IPS-18a (cell line): ENCODE data around the gene AKAP13.

Source experiments
- H3K27ac ChIP-seq: one replicate; pipeline ENCODE4 v1.5.1; 2013; ENCODE audit warnings: low read length
- H3K27me3 ChIP-seq: one replicate; pipeline ENCODE4 v1.6.1; 2013; ENCODE audit warnings: mild to moderate bottlenecking, low read length; ENCODE audit not compliant: control insufficient read depth, insufficient read depth
- H3K36me3 ChIP-seq: one replicate; pipeline ENCODE4 v1.6.1; 2013; ENCODE audit warnings: low read depth, low read length; ENCODE audit not compliant: control insufficient read depth
- H3K4me1 ChIP-seq: one replicate; pipeline ENCODE4 v1.6.1; 2013; ENCODE audit warnings: low read depth, low read length; ENCODE audit not compliant: control insufficient read depth
- H3K4me3 ChIP-seq: one replicate; pipeline ENCODE4 v1.5.1; 2013; ENCODE audit warnings: low read length
- H3K9ac ChIP-seq: one replicate; pipeline ENCODE4 v1.6.1; 2013; ENCODE audit warnings: mild to moderate bottlenecking, low read length, moderate library complexity
- H3K9me3 ChIP-seq: one replicate; pipeline ENCODE4 v1.6.1; 2013; ENCODE audit warnings: low read depth, low read length; ENCODE audit not compliant: control insufficient read depth

Gene AKAP13

GRCh38 chr15:85491691-85492090, 111.3 kb downstream of the AKAP13 start:
- no peaks in the 10 kb centered on the region for H3K27me3 ChIP-seq
- no peaks in the 10 kb centered on the region for H3K9me3 ChIP-seq
- H3K4me1 ChIP-seq: peaks cover 16% of the 10 kb centered on the region
- no peaks in the 10 kb centered on the region for H3K36me3 ChIP-seq
- H3K4me3 ChIP-seq: no peak overlapping the region
- H3K9ac ChIP-seq: no peak overlapping the region
- H3K27ac ChIP-seq: no peak overlapping the region

- Histone ChIP-seq H3K4me3 (no peak overlapping the region), H3K27me3 (no peaks in the 10 kb centered on the region), H3K36me3 (no peaks in the 10 kb centered on the region), H3K9ac (no peak overlapping the region), H3K27ac (no peak overlapping the region), H3K9me3 (no peaks in the 10 kb centered on the region), H3K4me1 (peaks cover 17% of the 10 kb centered on the region)
Observed at GRCh38 chr15:85492406-85492805, 112.0 kb downstream of the AKAP13 start.

DNA sequence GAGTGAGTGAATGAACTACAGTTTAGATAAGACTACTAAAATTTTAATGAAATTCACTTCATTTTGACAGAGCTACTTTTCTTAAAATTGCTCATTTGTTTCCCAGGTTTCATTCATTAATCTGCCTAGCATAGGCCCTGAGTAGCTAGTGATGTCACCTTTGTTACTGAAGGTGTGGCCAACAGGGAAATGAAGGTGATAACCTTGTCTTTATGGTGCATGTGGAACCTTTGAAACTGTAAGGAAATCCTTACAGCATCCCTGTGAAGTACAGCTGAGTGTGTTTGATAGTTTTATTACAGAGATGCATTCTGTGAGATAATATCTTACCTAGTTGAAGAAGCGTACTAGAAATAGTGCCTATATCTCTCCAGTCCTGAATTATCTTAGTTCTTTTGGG, 112.9 kb downstream of the AKAP13 start:
- H3K4me1 ChIP-seq: peaks cover 17% of the 10 kb centered on the region
- no peak overlapping the region for H3K4me3 ChIP-seq
- H3K36me3 ChIP-seq: no peaks in the 10 kb centered on the region
- H3K9me3 ChIP-seq: no peaks in the 10 kb centered on the region
- no peak overlapping the region for H3K9ac ChIP-seq
- H3K27ac ChIP-seq: no peak overlapping the region
- H3K27me3 ChIP-seq: no peaks in the 10 kb centered on the region

DNA sequence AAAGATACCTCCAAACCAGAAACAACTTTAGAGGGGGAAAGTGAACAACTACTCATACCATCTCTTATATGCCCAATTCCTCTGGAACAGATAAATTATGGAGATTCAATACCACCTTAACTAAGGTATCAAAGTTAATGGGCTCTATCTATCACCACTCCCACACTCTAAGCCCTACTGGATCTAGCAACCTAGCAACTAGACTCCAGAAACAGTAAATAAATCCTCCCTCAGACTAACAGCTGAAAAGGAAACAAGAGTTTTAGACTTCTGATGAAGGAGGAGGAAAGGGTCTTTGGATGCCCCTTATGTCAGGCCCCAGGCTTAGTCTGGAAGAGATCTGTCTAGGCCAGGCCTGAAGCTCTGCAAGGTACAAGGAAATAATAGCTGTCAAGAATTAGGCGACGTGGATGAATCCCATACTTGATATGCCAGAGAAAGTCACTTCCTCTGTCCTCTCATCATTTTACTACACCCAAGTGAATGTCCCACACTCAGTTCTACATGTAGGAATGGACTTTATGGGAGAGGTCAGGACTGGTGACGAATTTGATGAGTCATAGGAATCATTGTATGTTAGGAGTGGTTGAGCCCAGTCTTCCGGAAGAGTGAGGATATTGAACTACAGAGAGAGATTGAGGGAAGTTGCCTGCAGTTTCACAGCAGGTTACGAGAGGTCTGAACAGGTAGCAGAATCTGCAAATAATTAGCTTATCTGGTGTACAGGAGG, 113.8 kb downstream of the AKAP13 start:
- no peak overlapping the region for H3K9ac ChIP-seq
- no peaks in the 10 kb centered on the region for H3K36me3 ChIP-seq
- H3K4me3 ChIP-seq: no peak overlapping the region
- H3K27ac ChIP-seq: no peak overlapping the region
- H3K4me1 ChIP-seq: peaks cover 20% of the 10 kb centered on the region
- no peaks in the 10 kb centered on the region for H3K9me3 ChIP-seq
- no peaks in the 10 kb centered on the region for H3K27me3 ChIP-seq

DNA sequence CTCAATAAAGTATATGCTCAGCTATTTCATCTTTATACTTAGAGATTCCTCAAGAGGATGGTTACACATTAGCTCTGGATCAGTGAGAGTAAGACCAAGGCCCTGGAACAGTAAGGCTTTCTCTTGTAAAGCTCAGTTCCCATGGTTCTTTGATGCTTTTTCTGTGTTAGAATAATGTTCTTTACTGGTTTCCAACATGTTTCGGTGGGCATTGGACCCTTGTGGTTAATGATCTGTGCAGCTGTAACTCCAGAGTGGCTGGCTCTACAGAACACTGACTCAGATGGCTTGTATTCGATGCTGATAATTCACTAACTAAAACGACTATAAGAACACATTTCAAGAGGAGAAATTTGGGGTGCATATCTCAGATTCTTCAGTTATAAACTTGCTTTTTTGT, 114.7 kb downstream of the AKAP13 start:
- H3K4me3 ChIP-seq: no peak overlapping the region
- peaks cover 28% of the 10 kb centered on the region for H3K4me1 ChIP-seq
- H3K9ac ChIP-seq: no peak overlapping the region
- no peaks in the 10 kb centered on the region for H3K9me3 ChIP-seq
- H3K36me3 ChIP-seq: no peaks in the 10 kb centered on the region
- H3K27me3 ChIP-seq: no peaks in the 10 kb centered on the region
- no peak overlapping the region for H3K27ac ChIP-seq

GRCh38 chr15:85495544-85495943, 115.1 kb downstream of the AKAP13 start:
- H3K4me3 ChIP-seq: no peak overlapping the region
- H3K9ac ChIP-seq: no peak overlapping the region
- H3K9me3 ChIP-seq: no peaks in the 10 kb centered on the region
- H3K36me3 ChIP-seq: no peaks in the 10 kb centered on the region
- H3K27ac ChIP-seq: no peak overlapping the region
- peaks cover 28% of the 10 kb centered on the region for H3K4me1 ChIP-seq
- H3K27me3 ChIP-seq: no peaks in the 10 kb centered on the region

- peaks cover 28% of the 10 kb centered on the region for H3K4me1 ChIP-seq
- H3K9me3 ChIP-seq: no peaks in the 10 kb centered on the region
- H3K36me3 ChIP-seq: no peaks in the 10 kb centered on the region
- no peaks in the 10 kb centered on the region for H3K27me3 ChIP-seq
- no peak overlapping the region for H3K27ac ChIP-seq
- no peak overlapping the region for H3K4me3 ChIP-seq
- no peak overlapping the region for H3K9ac ChIP-seq
Observed at GRCh38 chr15:85496151-85496550, 115.7 kb downstream of the AKAP13 start.

DNA sequence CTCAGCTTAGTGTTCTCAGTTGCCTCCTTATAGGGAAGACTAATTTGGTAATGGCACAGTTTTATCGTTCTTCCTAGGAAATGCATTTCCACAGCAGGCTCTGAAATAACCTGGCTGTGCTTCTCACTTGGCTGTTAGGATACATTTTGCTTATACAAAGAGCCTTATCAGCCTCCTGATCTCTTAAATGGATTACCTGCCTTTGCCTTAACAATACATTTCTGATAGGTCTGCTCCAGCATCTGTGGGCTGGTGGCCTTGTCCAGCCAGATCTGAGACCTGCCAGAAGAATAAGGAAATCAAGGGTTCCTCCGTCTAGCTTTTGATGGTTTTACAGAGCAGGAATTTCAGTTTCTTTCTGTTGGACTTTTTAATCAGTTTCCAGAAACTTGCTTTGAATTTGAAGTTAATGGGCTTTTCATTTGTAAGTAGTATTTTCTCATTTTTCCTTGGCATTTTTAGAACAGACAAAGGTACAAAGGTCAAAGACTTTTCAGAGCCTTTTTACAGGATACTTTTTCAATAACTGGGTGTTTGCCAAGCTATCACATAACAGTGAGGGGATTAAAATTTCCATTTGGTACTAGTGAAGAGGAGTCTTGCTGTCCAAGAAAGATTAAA, 116.3 kb downstream of the AKAP13 start:
- H3K9me3 ChIP-seq: no peaks in the 10 kb centered on the region
- H3K27me3 ChIP-seq: no peaks in the 10 kb centered on the region
- no peak overlapping the region for H3K27ac ChIP-seq
- peaks cover 28% of the 10 kb centered on the region for H3K4me1 ChIP-seq
- no peak overlapping the region for H3K4me3 ChIP-seq
- H3K36me3 ChIP-seq: no peaks in the 10 kb centered on the region
- H3K9ac ChIP-seq: no peak overlapping the region

GRCh38 chr15:85497172-85497569, 116.8 kb downstream of the AKAP13 start:
- no peak overlapping the region for H3K27ac ChIP-seq
- H3K9me3 ChIP-seq: no peaks in the 10 kb centered on the region
- H3K36me3 ChIP-seq: no peaks in the 10 kb centered on the region
- H3K9ac ChIP-seq: no peak overlapping the region
- H3K27me3 ChIP-seq: no peaks in the 10 kb centered on the region
- H3K4me1 ChIP-seq: peaks cover 28% of the 10 kb centered on the region
- no peak overlapping the region for H3K4me3 ChIP-seq

- no peaks in the 10 kb centered on the region for H3K9me3 ChIP-seq
- H3K36me3 ChIP-seq: no peaks in the 10 kb centered on the region
- no peak overlapping the region for H3K27ac ChIP-seq
- H3K9ac ChIP-seq: no peak overlapping the region
- peaks cover 30% of the 10 kb centered on the region for H3K4me1 ChIP-seq
- H3K27me3 ChIP-seq: no peaks in the 10 kb centered on the region
- H3K4me3 ChIP-seq: no peak overlapping the region
Observed at GRCh38 chr15:85498471-85498870, 118.1 kb downstream of the AKAP13 start.

GRCh38 chr15:85499371-85499887, 119.0 kb downstream of the AKAP13 start:
- Histone ChIP-seq H3K36me3 (no peaks in the 10 kb centered on the region), H3K9me3 (no peaks in the 10 kb centered on the region), H3K9ac (no peak overlapping the region), H3K4me1 (peaks cover 30% of the 10 kb centered on the region), H3K27me3 (no peaks in the 10 kb centered on the region), H3K4me3 (no peak overlapping the region), H3K27ac (no peak overlapping the region)
